Activated B cell treated with CpG ODN at 0.5 μM for 24 hours (primary cell): Measurements from ENCODE around the gene GHR. TPM values are rescaled to one million over a fixed set of nuclear protein-coding genes. Genes with fewer than 3 reads are reported as not detected.

Experiments
- ATAC-seq: fragments of 200-7000 bp; cut with Tn5 transposase; one replicate; pipeline ENCODE4 v1.10.0; 2021; ENCODE audit warnings: low read depth, mild to moderate bottlenecking, moderate library complexity
- CTCF ChIA-PET: fragments of 350-600 bp; sonication (Branson Sonifier 250); formaldehyde crosslinking; loops from one replicate; lab custom pipeline; 2021; ENCODE audit warnings: antibody characterized with exemption; lab: Charles Lee
- POLR2A ChIA-PET: fragments of 350-600 bp; sonication (Branson Sonifier 250); formaldehyde crosslinking; loops from one replicate; lab custom pipeline; 2021; ENCODE audit warnings: antibody characterized with exemption; lab: Charles Lee
- DNase-seq: peaks from one replicate; pipeline ENCODE4 v3.0.0; 2022
- H3K27ac Mint-ChIP-seq: one replicate; pipeline ENCODE4 v1.8.0; 2020; ENCODE audit warnings: mixed read lengths
- H3K27me3 Mint-ChIP-seq: one replicate; pipeline ENCODE4 v1.8.0; 2021; ENCODE audit warnings: mixed read lengths
- H3K36me3 Mint-ChIP-seq: one replicate; pipeline ENCODE4 v1.8.0; 2021; ENCODE audit warnings: low read depth, mixed read lengths
- H3K4me1 Mint-ChIP-seq: one replicate; pipeline ENCODE4 v1.8.0; 2021; ENCODE audit warnings: mixed read lengths
- H3K4me3 Mint-ChIP-seq: one replicate; pipeline ENCODE4 v1.8.0; 2020; ENCODE audit warnings: mild to moderate bottlenecking, mixed read lengths
- H3K9me3 Mint-ChIP-seq: one replicate; pipeline ENCODE4 v1.8.0; 2020; ENCODE audit warnings: mixed read lengths
- intact Hi-C: fragments of 100-400 bp; cut with micrococcal nuclease; formaldehyde crosslinking; loops from one replicate; pipeline ENCODE4 v1.15.1; 2024
- total RNA-seq: library from RNA; stranded (reverse); gene quantifications from 2 replicates; pipeline ENCODE4 v1.2.3, GENCODE V29; 2022
- TF ChIP-seq, protein P1 (sequence below): fragments of 200-600 bp; IDR thresholded peaks from one replicate; pipeline ENCODE4 v1.8.0; 2022; ENCODE audit warnings: antibody characterized with exemption, mild to moderate bottlenecking

Gene GHR
- total RNA-seq, 1 donor from 2014 or later: not detected

DNA sequence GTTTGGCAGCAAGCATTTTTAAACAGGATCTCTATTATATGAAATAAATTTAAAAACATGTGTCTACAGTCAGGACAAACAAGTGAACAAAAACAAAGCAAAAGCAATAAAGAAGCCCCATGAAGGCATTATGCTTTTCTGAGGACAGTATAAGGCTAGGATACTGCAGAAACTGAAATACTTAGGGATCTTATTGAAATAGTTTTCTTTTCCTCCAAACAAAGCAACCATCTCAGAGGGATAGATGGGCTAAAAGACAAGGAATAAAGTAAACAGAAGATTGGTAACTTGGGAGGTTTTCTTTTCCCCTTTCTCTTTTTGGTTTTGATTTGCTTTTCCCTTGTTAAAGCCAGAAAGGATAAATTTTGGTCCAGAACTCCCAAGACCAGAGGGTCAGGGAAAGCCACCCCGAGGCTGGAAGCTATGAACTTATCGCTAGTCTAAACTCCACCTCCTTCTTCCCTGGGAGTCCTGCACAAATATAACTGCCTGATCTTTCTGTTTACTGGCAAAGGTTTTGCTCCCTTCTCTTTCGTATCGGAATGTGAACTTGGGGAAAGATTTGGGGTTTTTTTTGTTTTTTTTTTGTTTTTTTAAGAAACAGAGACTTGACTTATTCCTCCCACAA lies 164.0 kb downstream of the GHR start:
- TF ChIP-seq, protein P1, sequence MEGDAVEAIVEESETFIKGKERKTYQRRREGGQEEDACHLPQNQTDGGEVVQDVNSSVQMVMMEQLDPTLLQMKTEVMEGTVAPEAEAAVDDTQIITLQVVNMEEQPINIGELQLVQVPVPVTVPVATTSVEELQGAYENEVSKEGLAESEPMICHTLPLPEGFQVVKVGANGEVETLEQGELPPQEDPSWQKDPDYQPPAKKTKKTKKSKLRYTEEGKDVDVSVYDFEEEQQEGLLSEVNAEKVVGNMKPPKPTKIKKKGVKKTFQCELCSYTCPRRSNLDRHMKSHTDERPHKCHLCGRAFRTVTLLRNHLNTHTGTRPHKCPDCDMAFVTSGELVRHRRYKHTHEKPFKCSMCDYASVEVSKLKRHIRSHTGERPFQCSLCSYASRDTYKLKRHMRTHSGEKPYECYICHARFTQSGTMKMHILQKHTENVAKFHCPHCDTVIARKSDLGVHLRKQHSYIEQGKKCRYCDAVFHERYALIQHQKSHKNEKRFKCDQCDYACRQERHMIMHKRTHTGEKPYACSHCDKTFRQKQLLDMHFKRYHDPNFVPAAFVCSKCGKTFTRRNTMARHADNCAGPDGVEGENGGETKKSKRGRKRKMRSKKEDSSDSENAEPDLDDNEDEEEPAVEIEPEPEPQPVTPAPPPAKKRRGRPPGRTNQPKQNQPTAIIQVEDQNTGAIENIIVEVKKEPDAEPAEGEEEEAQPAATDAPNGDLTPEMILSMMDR: no peak
- intact Hi-C loops: no loop called here
- DNase-seq: no peak
- Mint-ChIP-seq H3K4me1 (peaks cover 9% of the 10 kb centered on the region), H3K4me3 (no peak overlapping the region), H3K36me3 (no peaks in the 10 kb centered on the region), H3K27ac (no peak overlapping the region), H3K27me3 (peaks cover 9% of the 10 kb centered on the region), H3K9me3 (no peaks in the 10 kb centered on the region)
- POLR2A ChIA-PET: no interaction called here
- CTCF ChIA-PET: no interaction called here
- no peak for ATAC-seq

DNA sequence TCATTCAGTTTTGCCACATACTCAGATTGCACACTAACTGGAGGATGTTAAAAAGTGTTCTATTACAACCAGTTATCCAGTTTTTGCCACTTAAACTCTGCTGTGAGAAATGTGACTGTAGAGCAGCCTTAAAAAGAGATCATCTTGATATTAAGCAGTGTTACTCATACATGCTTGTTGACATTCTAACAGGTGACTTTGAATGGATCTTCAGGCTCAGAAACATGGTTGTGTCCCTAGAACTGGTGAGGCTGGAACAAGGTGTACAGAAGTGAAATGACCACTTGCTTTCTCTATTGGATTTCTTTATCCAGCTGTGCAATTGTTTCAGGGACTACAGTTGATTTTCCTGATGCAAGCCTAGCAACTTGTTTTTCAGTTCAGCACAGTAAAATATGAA lies 167.3 kb downstream of the GHR start:
- Mint-ChIP-seq H3K9me3 (peaks cover 3% of the 10 kb centered on the region), H3K4me3 (no peak overlapping the region), H3K36me3 (no peaks in the 10 kb centered on the region), H3K4me1 (peaks cover 6% of the 10 kb centered on the region), H3K27me3 (peaks cover 6% of the 10 kb centered on the region), H3K27ac (no peak overlapping the region)
- DNase-seq (no peak), ATAC-seq (no peak)
- intact Hi-C loops: no loop called here
- POLR2A ChIA-PET: no interaction called here
- TF ChIP-seq, protein P1: no peak
- CTCF ChIA-PET: no interaction called here

DNA sequence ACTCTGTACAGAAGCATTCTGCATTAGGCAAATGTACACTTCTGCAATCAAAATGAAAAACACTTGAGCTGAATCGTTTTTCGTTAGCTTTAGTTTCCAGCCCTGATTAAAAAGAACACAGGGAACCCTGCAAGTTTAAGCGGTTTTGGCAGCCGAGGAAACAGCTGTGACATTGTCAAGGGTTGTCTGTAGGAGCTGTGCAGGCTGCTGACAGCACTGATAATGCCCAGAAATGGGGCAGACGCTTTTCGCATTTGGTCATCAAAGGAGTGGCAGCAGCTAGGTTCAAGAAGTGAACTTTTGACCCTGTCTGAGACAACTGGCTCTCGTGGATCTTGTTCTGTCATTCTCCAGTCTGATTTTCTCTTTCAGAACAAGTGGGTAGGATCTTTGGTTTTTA lies 167.8 kb downstream of the GHR start:
- TF ChIP-seq, protein P1: no peak
- ChIA-PET POLR2A (no interaction called here), CTCF (no interaction called here)
- no peak for ATAC-seq
- intact Hi-C loops: no loop called here
- Mint-ChIP-seq H3K27ac (no peak overlapping the region), H3K9me3 (peaks cover 3% of the 10 kb centered on the region), H3K27me3 (peaks cover 6% of the 10 kb centered on the region), H3K4me3 (no peak overlapping the region), H3K36me3 (no peaks in the 10 kb centered on the region), H3K4me1 (peaks cover 6% of the 10 kb centered on the region)
- DNase-seq: no peak

DNA sequence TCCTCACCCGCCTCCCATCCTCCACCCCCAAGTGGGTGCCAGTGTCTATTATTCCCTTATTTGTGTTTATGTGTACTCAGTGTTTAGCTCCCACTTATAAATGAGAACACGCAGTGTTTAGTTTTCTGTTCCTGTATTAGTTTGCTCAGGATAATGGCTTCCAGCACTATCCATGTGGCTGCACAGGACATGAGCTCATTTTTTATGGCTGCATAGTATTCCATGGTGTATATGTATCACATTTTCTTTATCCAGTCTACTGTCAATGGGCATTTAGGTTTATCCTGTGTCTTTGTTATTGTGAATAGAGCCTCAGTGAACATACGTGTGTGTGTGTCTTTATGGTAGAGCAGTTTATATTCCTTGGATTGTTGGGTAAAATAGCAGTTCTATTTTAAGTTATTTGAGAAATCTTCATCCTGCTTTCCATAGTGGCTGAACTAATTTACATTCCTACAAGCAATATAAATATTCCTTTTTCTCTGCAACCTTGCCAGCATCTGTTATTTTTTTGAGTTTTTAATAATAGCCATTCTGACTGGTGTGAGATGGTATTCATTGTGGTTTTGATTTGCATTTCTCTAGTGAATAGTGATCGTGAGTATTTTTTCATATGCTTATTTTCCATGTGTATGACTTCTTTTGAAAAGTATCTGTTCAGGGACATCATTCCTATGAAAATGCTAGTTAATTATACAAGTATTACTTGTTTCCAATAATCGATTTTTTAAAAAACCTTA lies 169.3 kb downstream of the GHR start:
- Mint-ChIP-seq H3K4me1 (peaks cover 6% of the 10 kb centered on the region), H3K27ac (no peak overlapping the region), H3K36me3 (no peaks in the 10 kb centered on the region), H3K9me3 (peaks cover 3% of the 10 kb centered on the region), H3K4me3 (no peak overlapping the region), H3K27me3 (peaks cover 2% of the 10 kb centered on the region)
- ATAC-seq: no peak
- ChIA-PET CTCF (no interaction called here), POLR2A (no interaction called here)
- TF ChIP-seq, protein P1: no peak
- intact Hi-C loops: no loop called here
- DNase-seq: no peak

DNA sequence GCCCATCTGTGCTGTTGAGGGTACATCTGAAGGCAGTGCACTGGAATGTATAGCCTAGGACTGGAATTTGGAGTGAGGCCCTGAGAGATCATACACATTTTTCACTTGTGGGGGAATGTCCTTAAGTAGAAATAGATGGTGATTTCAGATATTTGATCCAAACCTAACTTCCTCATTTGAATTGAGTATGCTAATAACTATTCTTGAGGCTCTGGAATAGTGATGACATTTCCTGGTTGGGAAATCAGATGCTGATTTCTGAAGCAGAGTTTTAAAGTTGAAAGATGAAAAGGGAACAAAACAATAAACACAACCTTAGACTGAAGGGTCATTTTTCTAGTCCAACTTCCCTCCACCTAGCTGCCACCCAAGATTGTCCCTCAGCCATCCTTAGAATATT lies 170.4 kb downstream of the GHR start:
- Mint-ChIP-seq H3K4me1 (peaks cover 6% of the 10 kb centered on the region), H3K27me3 (peaks cover 2% of the 10 kb centered on the region), H3K36me3 (no peaks in the 10 kb centered on the region), H3K27ac (no peak overlapping the region), H3K9me3 (peaks cover 3% of the 10 kb centered on the region), H3K4me3 (no peak overlapping the region)
- ChIA-PET CTCF (no interaction called here), POLR2A (no interaction called here)
- intact Hi-C loops: no loop called here
- DNase-seq (no peak), ATAC-seq (no peak)
- TF ChIP-seq, protein P1: no peak
